Neural crest cell (in vitro differentiated cells): Measurements from ENCODE around the gene CCDC178. TPM values are rescaled to one million over a fixed set of nuclear protein-coding genes. Genes with fewer than 3 reads are reported as not detected.
"Not testable (repeated sequence)": the region's sequence is repeated elsewhere in the genome, so short reads cannot be mapped to it uniquely, and the experiment has no call there.

ENCODE experiments used
- DNase-seq: peaks from one replicate; pipeline ENCODE4 v3.0.0; 2021; ENCODE audit warnings: low read depth, mixed read lengths, low spot score
- H3K27ac Mint-ChIP-seq: one replicate; pipeline ENCODE4 v1.8.0; 2021; ENCODE audit warnings: mild to moderate bottlenecking, mixed read lengths; ENCODE audit not compliant: unreplicated experiment
- H3K27me3 Mint-ChIP-seq: 2 replicates; pipeline ENCODE4 v1.8.0; 2021; ENCODE audit warnings: low read depth, mild to moderate bottlenecking, mixed read lengths
- H3K36me3 Mint-ChIP-seq: 2 replicates; pipeline ENCODE4 v1.8.0; 2021; ENCODE audit warnings: low read depth, mild to moderate bottlenecking, mixed read lengths
- H3K4me1 Mint-ChIP-seq: 2 replicates; pipeline ENCODE4 v1.8.0; 2021; ENCODE audit warnings: mixed read lengths
- H3K4me3 Mint-ChIP-seq: one replicate; pipeline ENCODE4 v1.8.0; 2021; ENCODE audit warnings: mild to moderate bottlenecking, mixed read lengths
- H3K9me3 Mint-ChIP-seq: 2 replicates; pipeline ENCODE4 v1.8.0; 2021; ENCODE audit warnings: mixed read lengths
- total RNA-seq: library from RNA; stranded (reverse); gene quantifications from 2 replicates; pipeline ENCODE4 v1.2.1, GENCODE V29; 2021
- TF ChIP-seq, protein P1 (sequence below): fragments of 200-600 bp; sonication (generic); conservative IDR thresholded peaks from 2 replicates; pipeline ENCODE4 v1.5.0; 2021; ENCODE audit warnings: antibody characterized with exemption, mild to moderate bottlenecking

Gene CCDC178
- total RNA-seq, 1 donor from 2014 or later, result 0.42 TPM

DNA sequence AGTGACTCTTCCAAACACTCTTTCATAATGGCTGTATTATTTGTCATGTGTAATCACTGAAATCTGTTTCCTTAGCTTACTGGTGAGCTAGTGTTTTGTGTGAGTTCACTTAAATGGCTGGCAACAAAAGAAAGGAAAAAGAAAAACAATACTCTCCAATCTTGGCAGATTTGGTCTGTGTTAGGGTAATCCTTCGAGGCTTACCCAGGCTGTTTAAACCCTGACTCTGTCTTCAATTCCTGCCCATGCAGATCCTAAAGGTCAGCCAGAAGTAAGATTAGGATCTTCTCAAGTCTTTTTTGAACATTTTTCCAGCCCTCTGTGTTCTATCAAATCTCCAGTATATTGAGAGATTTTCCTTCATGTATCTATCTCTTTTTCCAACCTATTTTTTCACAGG lies 85.3 kb downstream of the CCDC178 start:
- Mint-ChIP-seq H3K36me3 (no peaks in the 10 kb centered on the region), H3K27me3 (no peaks in the 10 kb centered on the region), H3K4me3 (no peak overlapping the region), H3K4me1 (no peaks in the 10 kb centered on the region), H3K27ac (no peak overlapping the region), H3K9me3 (peaks cover 6% of the 10 kb centered on the region)
- TF ChIP-seq, protein P1, sequence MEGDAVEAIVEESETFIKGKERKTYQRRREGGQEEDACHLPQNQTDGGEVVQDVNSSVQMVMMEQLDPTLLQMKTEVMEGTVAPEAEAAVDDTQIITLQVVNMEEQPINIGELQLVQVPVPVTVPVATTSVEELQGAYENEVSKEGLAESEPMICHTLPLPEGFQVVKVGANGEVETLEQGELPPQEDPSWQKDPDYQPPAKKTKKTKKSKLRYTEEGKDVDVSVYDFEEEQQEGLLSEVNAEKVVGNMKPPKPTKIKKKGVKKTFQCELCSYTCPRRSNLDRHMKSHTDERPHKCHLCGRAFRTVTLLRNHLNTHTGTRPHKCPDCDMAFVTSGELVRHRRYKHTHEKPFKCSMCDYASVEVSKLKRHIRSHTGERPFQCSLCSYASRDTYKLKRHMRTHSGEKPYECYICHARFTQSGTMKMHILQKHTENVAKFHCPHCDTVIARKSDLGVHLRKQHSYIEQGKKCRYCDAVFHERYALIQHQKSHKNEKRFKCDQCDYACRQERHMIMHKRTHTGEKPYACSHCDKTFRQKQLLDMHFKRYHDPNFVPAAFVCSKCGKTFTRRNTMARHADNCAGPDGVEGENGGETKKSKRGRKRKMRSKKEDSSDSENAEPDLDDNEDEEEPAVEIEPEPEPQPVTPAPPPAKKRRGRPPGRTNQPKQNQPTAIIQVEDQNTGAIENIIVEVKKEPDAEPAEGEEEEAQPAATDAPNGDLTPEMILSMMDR, result no peak
- DNase-seq, result no peak

DNA sequence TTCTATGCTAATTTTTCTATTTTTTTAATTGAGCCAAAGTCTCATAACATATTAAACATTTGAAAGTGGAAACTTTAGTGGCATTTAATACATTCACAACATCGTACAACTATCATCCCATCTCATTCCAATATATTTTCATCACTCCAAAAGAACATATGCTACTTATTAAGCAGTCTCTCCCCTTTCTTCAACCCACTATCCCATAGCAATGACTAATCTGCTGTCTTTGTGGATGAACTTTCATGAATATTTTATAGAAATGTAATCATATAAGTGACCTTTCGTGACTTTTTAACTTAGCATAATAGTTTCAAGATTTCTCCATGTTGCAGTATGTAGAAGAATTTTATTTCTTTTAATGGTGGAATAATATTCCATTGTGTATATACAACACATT lies 90.3 kb downstream of the CCDC178 start:
- TF ChIP-seq, protein P1, result no peak

DNA sequence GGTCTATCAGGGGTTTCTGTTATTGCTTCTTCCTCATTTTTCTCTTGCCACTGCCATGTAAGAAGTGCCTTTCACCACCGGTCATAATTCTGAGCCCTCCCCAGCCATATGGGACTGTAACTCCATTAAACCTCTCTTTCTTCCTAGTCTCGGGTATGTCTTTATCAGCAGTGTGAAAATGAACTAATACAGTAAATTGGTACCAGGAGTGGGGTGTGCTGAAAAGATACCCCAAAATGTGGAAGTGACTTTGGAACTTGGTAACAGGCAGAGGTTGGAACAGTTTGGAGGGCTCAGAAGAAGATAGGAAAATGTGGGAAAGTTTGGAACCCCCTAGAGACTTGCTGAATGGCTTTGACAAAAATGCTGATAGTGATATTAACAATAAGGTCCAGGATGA lies 100.8 kb downstream of the CCDC178 start:
- H3K4me1 Mint-ChIP-seq, H3K27me3 Mint-ChIP-seq, H3K4me3 Mint-ChIP-seq, DNase-seq, H3K27ac Mint-ChIP-seq: not testable (repeated sequence)
- Mint-ChIP-seq H3K36me3 (peaks cover 13% of the 10 kb centered on the region), H3K9me3 (peaks cover 21% of the 10 kb centered on the region)

More for the DNA sequence above, 90.3 kb downstream of the CCDC178 start:
- H3K27me3 Mint-ChIP-seq, result no peaks in the 10 kb centered on the region
- no peak overlapping the region for H3K27ac Mint-ChIP-seq
- H3K4me3 Mint-ChIP-seq, result no peak overlapping the region
- no peak for DNase-seq
- H3K36me3 Mint-ChIP-seq, result no peaks in the 10 kb centered on the region
- no peaks in the 10 kb centered on the region for H3K4me1 Mint-ChIP-seq
- peaks cover 6% of the 10 kb centered on the region for H3K9me3 Mint-ChIP-seq

DNA sequence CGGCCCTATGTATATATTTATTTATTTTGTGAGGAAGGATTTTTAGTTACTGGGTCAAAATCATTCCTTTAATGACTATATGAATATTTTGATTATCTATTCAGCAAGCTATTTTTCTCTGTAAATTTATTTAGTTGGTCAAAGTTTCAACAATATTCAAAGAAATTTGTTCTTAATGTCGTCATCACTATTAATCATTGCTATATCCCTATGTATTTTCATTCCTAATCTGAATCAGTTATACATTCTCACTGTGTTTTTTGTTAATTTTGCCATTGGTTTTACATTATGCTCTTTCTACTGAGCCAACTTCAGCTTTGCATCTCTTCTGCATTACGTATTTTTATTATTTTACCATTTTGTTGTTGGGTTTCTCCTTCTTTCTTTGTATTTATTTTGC lies 105.7 kb downstream of the CCDC178 start:
- TF ChIP-seq, protein P1, result no peak
- Mint-ChIP-seq H3K27me3 (no peaks in the 10 kb centered on the region), H3K36me3 (peaks cover 10% of the 10 kb centered on the region), H3K4me3 (no peak overlapping the region), H3K27ac (no peak overlapping the region), H3K9me3 (peaks cover 15% of the 10 kb centered on the region), H3K4me1 (no peaks in the 10 kb centered on the region)
- DNase-seq, result no peak

DNA sequence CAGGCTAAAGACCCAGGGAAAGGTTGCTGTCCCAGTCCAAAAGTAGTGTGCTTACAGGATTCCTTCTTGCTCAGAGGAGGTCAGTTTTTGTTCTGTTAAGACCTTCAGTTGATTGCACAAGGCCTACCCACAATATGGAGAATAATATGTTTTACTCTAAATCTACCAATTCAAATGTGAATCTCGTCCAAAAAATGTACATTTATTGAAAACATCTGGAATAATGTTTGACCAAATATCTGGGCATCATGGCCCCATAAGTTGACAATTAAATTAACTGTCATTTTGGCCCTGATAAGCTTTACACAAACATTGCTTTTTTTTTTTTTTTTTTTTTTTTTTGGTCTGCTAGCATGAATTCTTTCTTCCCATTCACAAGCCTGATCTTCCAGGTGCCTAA lies 109.8 kb downstream of the CCDC178 start:
- Mint-ChIP-seq H3K9me3 (no peaks in the 10 kb centered on the region), H3K36me3 (no peaks in the 10 kb centered on the region), H3K27me3 (no peaks in the 10 kb centered on the region), H3K4me3 (no peak overlapping the region), H3K4me1 (no peaks in the 10 kb centered on the region), H3K27ac (no peak overlapping the region)
- TF ChIP-seq, protein P1, result no peak
- DNase-seq, result no peak

DNA sequence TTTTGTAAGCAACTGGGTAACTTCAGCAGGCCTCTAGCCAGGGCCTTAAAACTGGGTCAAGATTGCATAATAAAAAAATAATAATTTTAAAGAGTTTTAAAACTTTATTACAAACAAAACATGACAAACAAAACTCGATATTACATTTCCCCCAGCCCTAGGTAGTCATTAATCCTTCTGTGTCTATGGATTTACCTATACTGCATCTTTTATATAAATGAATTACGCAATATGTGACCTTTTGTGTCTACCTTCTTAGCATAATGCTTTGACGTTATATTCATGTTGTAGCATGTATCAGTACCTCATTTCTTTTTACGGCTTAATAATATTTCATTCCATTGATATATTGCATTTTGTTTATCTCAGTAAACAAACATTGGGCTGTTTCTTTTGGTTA lies 113.5 kb downstream of the CCDC178 start:
- TF ChIP-seq, protein P1, result no peak
- DNase-seq, result no peak
- H3K27ac Mint-ChIP-seq, result no peak overlapping the region
- no peaks in the 10 kb centered on the region for H3K9me3 Mint-ChIP-seq
- no peak overlapping the region for H3K4me3 Mint-ChIP-seq
- H3K36me3 Mint-ChIP-seq, result no peaks in the 10 kb centered on the region
- H3K4me1 Mint-ChIP-seq, result no peaks in the 10 kb centered on the region
- no peaks in the 10 kb centered on the region for H3K27me3 Mint-ChIP-seq
